ENCODE results near the gene GTF2H4.

DNA sequence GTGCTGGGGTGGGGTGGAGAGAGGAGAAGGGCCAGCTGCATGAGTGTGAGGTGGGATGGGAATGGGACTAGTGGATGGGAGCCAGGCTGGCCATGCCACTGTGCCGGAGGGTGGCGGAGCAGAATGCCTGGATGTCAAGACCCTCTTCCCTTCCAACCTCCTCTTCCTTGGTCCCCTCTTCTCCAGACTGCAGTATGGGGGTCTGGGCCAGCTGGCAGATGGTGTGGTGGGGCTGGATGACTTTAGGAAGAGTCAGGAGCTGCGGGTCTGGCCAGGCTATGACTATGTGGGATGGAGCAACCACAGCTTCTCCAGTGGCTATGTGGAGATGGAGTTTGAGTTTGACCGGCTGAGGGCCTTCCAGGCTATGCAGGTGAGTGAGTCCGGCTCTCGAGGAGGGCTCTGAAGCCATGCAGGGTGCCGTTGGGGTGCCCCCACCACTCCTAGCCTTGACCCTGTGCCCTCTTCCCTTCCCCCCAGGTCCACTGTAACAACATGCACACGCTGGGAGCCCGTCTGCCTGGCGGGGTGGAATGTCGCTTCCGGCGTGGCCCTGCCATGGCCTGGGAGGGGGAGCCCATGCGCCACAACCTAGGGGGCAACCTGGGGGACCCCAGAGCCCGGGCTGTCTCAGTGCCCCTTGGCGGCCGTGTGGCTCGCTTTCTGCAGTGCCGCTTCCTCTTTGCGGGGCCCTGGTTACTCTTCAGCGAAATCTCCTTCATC is 16.0 kb upstream of the GTF2H4 start:
- TF ChIP-seq, protein P1, sequence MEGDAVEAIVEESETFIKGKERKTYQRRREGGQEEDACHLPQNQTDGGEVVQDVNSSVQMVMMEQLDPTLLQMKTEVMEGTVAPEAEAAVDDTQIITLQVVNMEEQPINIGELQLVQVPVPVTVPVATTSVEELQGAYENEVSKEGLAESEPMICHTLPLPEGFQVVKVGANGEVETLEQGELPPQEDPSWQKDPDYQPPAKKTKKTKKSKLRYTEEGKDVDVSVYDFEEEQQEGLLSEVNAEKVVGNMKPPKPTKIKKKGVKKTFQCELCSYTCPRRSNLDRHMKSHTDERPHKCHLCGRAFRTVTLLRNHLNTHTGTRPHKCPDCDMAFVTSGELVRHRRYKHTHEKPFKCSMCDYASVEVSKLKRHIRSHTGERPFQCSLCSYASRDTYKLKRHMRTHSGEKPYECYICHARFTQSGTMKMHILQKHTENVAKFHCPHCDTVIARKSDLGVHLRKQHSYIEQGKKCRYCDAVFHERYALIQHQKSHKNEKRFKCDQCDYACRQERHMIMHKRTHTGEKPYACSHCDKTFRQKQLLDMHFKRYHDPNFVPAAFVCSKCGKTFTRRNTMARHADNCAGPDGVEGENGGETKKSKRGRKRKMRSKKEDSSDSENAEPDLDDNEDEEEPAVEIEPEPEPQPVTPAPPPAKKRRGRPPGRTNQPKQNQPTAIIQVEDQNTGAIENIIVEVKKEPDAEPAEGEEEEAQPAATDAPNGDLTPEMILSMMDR (conservative IDR thresholded peaks at IDR 0.05; ENCODE audit: low read length), result no peak
- TF ChIP-seq EZH2phosphoT487 (IDR thresholded peaks at IDR 0.05; ENCODE audit: borderline replicate concordance, low read depth, low read length), result no peak
